HL-60 (cell line): Measurements from ENCODE around the gene DPF3.

ENCODE experiments used
- DNase-seq, 2 experiments: peaks; one replicate each; pipeline ENCODE4 v3.0.0-alpha.2; 2010 to 2020; ENCODE audit warnings: low read depth in 1 of 2, low spot score in 1 of 2
- H3K27ac ChIP-seq: fragments of 250-450 bp; sonication (Bioruptor Pico); replicated peaks from 2 replicates; pipeline ENCODE4 v1.5.1; 2020; ENCODE audit warnings: mild to moderate bottlenecking, moderate library complexity
- H3K27me3 ChIP-seq: fragments of 250-450 bp; sonication (Bioruptor Pico); 2 replicates; pipeline ENCODE4 v1.5.1; 2021; ENCODE audit warnings: mild to moderate bottlenecking, moderate library complexity; ENCODE audit not compliant: insufficient read depth, poor library complexity, severe bottlenecking
- H3K4me3 ChIP-seq: replicated peaks from 2 replicates; pipeline ENCODE4 v1.5.1; 2011; ENCODE audit warnings: mild to moderate bottlenecking, control low read depth, low read length; ENCODE audit not compliant: insufficient read depth
- GABPA ChIP-seq: IDR thresholded peaks from 2 replicates; pipeline ENCODE4 v1.6.1; 2012; ENCODE audit warnings: low read depth
- POLR2AphosphoS5 ChIP-seq: IDR thresholded peaks from 2 replicates; pipeline ENCODE4 v1.6.1; 2012; ENCODE audit warnings: low read depth
- SPI1 ChIP-seq: IDR thresholded peaks from 2 replicates; pipeline ENCODE4 v1.6.1; 2012; ENCODE audit warnings: low read depth, mild to moderate bottlenecking, borderline replicate concordance
- TF ChIP-seq, protein P1 (sequence below): IDR thresholded peaks from 2 replicates; pipeline ENCODE4 v1.6.1; 2012; ENCODE audit warnings: low read depth; ENCODE audit not compliant: insufficient replicate concordance
- TF ChIP-seq, protein P2 (sequence below): IDR thresholded peaks from one replicate; pipeline ENCODE4 v1.5.1; 2011; ENCODE audit warnings: low read length, control low read depth, inconsistent platforms; ENCODE audit not compliant: insufficient read depth

The DPF3 gene

DNA sequence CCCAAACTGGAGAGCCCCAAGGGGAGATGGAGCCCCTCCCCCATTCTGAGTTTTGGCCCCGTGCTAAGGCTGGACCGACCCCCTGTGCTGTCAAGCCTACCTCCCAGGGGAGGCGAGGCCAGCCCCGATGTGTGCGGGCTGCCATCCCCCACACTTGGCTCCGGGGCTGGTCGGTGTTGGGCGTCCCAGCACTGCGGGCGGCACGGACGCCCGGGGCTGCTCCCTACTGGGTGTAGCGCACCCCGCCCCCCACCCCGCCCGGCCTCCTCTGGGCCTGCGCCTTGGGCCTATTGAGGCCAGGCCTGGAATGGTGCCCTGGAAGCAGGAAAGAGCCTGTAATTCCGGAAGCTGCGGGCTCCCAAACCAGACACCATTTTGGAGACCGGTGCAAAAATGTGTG, 35.0 kb upstream of the DPF3 start:
- DNase-seq, result no peak
- TF ChIP-seq, protein P1, sequence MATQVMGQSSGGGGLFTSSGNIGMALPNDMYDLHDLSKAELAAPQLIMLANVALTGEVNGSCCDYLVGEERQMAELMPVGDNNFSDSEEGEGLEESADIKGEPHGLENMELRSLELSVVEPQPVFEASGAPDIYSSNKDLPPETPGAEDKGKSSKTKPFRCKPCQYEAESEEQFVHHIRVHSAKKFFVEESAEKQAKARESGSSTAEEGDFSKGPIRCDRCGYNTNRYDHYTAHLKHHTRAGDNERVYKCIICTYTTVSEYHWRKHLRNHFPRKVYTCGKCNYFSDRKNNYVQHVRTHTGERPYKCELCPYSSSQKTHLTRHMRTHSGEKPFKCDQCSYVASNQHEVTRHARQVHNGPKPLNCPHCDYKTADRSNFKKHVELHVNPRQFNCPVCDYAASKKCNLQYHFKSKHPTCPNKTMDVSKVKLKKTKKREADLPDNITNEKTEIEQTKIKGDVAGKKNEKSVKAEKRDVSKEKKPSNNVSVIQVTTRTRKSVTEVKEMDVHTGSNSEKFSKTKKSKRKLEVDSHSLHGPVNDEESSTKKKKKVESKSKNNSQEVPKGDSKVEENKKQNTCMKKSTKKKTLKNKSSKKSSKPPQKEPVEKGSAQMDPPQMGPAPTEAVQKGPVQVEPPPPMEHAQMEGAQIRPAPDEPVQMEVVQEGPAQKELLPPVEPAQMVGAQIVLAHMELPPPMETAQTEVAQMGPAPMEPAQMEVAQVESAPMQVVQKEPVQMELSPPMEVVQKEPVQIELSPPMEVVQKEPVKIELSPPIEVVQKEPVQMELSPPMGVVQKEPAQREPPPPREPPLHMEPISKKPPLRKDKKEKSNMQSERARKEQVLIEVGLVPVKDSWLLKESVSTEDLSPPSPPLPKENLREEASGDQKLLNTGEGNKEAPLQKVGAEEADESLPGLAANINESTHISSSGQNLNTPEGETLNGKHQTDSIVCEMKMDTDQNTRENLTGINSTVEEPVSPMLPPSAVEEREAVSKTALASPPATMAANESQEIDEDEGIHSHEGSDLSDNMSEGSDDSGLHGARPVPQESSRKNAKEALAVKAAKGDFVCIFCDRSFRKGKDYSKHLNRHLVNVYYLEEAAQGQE, result no peak
- TF ChIP-seq SPI1 (no peak), POLR2AphosphoS5 (no peak), GABPA (no peak)
- TF ChIP-seq, protein P2, sequence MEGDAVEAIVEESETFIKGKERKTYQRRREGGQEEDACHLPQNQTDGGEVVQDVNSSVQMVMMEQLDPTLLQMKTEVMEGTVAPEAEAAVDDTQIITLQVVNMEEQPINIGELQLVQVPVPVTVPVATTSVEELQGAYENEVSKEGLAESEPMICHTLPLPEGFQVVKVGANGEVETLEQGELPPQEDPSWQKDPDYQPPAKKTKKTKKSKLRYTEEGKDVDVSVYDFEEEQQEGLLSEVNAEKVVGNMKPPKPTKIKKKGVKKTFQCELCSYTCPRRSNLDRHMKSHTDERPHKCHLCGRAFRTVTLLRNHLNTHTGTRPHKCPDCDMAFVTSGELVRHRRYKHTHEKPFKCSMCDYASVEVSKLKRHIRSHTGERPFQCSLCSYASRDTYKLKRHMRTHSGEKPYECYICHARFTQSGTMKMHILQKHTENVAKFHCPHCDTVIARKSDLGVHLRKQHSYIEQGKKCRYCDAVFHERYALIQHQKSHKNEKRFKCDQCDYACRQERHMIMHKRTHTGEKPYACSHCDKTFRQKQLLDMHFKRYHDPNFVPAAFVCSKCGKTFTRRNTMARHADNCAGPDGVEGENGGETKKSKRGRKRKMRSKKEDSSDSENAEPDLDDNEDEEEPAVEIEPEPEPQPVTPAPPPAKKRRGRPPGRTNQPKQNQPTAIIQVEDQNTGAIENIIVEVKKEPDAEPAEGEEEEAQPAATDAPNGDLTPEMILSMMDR, result no peak
- no peak overlapping the region for H3K27ac ChIP-seq
- no peak overlapping the region for H3K4me3 ChIP-seq
- no peaks in the 10 kb centered on the region for H3K27me3 ChIP-seq

DNA sequence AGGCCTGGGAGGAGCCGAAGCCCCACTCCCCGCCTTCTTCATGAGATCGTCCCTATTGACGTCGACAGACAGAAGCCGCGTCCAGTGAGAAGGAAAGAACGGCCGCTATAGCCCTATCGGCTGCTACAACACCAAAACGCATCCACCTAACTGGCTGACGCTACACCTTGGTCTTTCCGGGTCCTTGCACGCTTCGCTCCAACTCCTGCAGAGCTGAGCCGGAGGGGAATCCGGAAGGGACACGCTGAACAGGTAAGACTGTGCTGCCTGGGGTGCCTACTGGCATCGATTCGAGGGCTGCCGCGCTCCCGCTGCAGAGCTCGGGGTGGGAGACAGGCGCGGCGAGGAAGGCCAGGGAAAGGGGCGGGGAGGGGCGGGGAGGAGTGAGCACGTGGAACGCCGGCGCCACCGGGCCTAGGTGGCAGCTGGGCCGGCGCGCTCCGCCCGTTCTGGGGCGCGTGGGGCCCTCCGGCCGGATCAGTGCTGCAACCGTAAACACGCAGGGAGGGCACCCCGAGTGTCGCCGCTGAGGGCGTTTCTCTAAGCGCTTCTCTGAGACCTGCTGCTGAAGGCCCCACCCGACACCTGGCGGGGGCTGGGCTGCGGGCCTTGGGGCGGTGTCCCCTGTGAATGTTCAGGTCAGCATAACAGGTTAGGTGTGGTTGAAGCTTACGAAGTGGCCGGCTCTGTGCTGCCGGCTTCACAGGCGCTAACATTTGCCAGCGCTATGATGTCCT, 32.6 kb upstream of the DPF3 start, which contains the start of gene DCAF4:
Gene DCAF4 (plus strand): TSS at position 173 of the 737 bp plus-strand sequence. CDS start 11,515 bp downstream, outside the sequence.
- H3K27ac ChIP-seq, result peak within 1 kb of the TSS; percentile 64
- DNase-seq, result peak; percentile 86 to 94
- H3K4me3 ChIP-seq, result peak within 1 kb of the TSS; percentile 77
- TF ChIP-seq GABPA (no peak), SPI1 (no peak), POLR2AphosphoS5 (no peak)
- TF ChIP-seq, protein P1, result no peak
- TF ChIP-seq, protein P2, result no peak
- H3K27me3 ChIP-seq, result no peaks in the 10 kb centered on the region

DNA sequence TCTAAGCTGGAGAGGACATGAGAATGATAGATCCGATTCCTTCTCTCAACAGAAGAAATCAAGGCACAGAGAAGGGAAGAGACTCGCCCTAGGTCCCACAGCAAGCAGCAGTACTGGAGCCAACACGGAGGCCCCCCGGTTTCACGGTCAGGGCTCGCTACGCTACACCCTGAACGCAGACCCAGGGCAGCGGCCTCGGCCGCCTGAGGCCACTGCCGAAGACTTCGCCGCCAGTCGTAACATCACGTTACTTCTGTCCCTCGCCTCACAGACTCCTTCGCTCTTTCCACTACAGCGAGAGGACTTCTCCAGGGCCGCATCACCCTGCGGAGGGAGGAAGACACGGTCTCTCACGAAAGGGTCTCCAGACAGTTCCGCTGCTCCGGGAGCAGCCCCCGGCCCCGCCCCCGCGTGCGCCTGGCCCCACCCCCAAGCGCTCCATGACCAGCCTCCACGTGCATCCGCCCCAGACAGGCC, 32.0 kb upstream of the DPF3 start:
- DNase-seq, result no peak
- TF ChIP-seq GABPA, result no peak
- TF ChIP-seq, protein P1, result no peak
- peak overlapping the region; percentile 77 for H3K4me3 ChIP-seq
- no peak overlapping the region for H3K27ac ChIP-seq
- H3K27me3 ChIP-seq, result no peaks in the 10 kb centered on the region
